ENCODE data around the gene RXFP1.

The RXFP1 gene

GRCh38 chr4:158521484-158522088 is at the start of gene RXFP1:
Gene RXFP1 (plus strand): TSS chr4:158521882. CDS start chr4:158521977, 95 bp downstream.
- DNase-seq (ENCODE audit: low spot score) (no peak), ATAC-seq (ENCODE audit: low read depth) (no peak)
- peaks cover 13% of the 10 kb centered on the region for H3K4me1 ChIP-seq (ENCODE audit: insufficient read depth, poor library complexity, severe bottlenecking)
- H3K27ac ChIP-seq (ENCODE audit: poor library complexity, severe bottlenecking), result no peak within 1 kb of the TSS
- TF ChIP-seq CTCF (IDR thresholded peaks at IDR 0.05; ENCODE audit: poor library complexity, severe bottlenecking), result no peak
- no peak within 1 kb of the TSS for H3K4me3 ChIP-seq (ENCODE audit: severe bottlenecking)
- H3K27me3 ChIP-seq (ENCODE audit: insufficient read depth, poor library complexity, severe bottlenecking), result no peaks in the 10 kb centered on the region
- no peaks in the 10 kb centered on the region for H3K36me3 ChIP-seq (ENCODE audit: low read depth)
- no peaks in the 10 kb centered on the region for H3K9me3 ChIP-seq (ENCODE audit: severe bottlenecking)

- no peaks in the 10 kb centered on the region for H3K36me3 ChIP-seq (ENCODE audit: low read depth)
Observed at GRCh38 chr4:158481811-158482210, 39.9 kb upstream of the RXFP1 start.

GRCh38 chr4:158484173-158484885 is 37.4 kb upstream of the RXFP1 start:
- no peak for ATAC-seq (ENCODE audit: low read depth)
- no peak for DNase-seq (ENCODE audit: low spot score)
- Histone ChIP-seq H3K9me3 (ENCODE audit: severe bottlenecking) (no peaks in the 10 kb centered on the region), H3K27ac (ENCODE audit: poor library complexity, severe bottlenecking) (no peak overlapping the region), H3K4me1 (ENCODE audit: insufficient read depth, poor library complexity, severe bottlenecking) (no peaks in the 10 kb centered on the region), H3K36me3 (ENCODE audit: low read depth) (no peaks in the 10 kb centered on the region), H3K27me3 (ENCODE audit: insufficient read depth, poor library complexity, severe bottlenecking) (no peaks in the 10 kb centered on the region), H3K4me3 (ENCODE audit: severe bottlenecking) (no peak overlapping the region)
- TF ChIP-seq CTCF (IDR thresholded peaks at IDR 0.05; ENCODE audit: poor library complexity, severe bottlenecking), result no peak

More at GRCh38 chr4:158481811-158482210, 39.9 kb upstream of the RXFP1 start:
- no peaks in the 10 kb centered on the region for H3K27me3 ChIP-seq (ENCODE audit: insufficient read depth, poor library complexity, severe bottlenecking)
- no peak overlapping the region for H3K4me3 ChIP-seq (ENCODE audit: severe bottlenecking)
- no peak overlapping the region for H3K27ac ChIP-seq (ENCODE audit: poor library complexity, severe bottlenecking)
- DNase-seq (ENCODE audit: low spot score) (no peak), ATAC-seq (ENCODE audit: low read depth) (no peak)
- no peaks in the 10 kb centered on the region for H3K9me3 ChIP-seq (ENCODE audit: severe bottlenecking)
- TF ChIP-seq CTCF (IDR thresholded peaks at IDR 0.05; ENCODE audit: poor library complexity, severe bottlenecking), result no peak
- H3K4me1 ChIP-seq (ENCODE audit: insufficient read depth, poor library complexity, severe bottlenecking), result no peaks in the 10 kb centered on the region

DNA sequence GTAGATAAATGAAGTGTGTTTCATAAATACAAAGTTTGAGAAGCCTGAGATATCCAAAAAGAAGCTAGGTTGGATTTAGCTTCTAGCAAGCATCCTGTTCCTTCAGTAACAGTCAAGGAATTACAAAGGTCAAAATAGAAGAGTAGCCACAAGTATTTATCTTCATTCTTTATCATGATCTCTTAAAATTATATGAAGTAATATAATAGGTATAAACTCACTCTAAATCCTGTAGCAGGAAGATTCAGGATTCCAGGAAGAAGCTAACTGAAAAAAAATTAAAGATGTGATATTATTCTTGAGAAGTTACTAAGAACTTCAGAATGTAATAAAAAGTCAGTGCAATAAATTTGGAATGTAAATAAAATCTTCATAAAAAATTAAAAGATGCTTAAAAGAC is 31.1 kb upstream of the RXFP1 start:
- no peaks in the 10 kb centered on the region for H3K27me3 ChIP-seq (ENCODE audit: insufficient read depth, poor library complexity, severe bottlenecking)
- H3K36me3 ChIP-seq (ENCODE audit: low read depth), result no peaks in the 10 kb centered on the region
- TF ChIP-seq CTCF (IDR thresholded peaks at IDR 0.05; ENCODE audit: poor library complexity, severe bottlenecking), result no peak
- no peaks in the 10 kb centered on the region for H3K9me3 ChIP-seq (ENCODE audit: severe bottlenecking)
- DNase-seq (ENCODE audit: low spot score), result no peak
- ATAC-seq (ENCODE audit: low read depth), result no peak
- no peak overlapping the region for H3K27ac ChIP-seq (ENCODE audit: poor library complexity, severe bottlenecking)
- H3K4me1 ChIP-seq (ENCODE audit: insufficient read depth, poor library complexity, severe bottlenecking), result no peaks in the 10 kb centered on the region
- no peak overlapping the region for H3K4me3 ChIP-seq (ENCODE audit: severe bottlenecking)

- DNase-seq (ENCODE audit: low spot score) (no peak), ATAC-seq (ENCODE audit: low read depth) (no peak)
- H3K36me3 ChIP-seq (ENCODE audit: low read depth), result no peaks in the 10 kb centered on the region
- H3K27me3 ChIP-seq (ENCODE audit: insufficient read depth, poor library complexity, severe bottlenecking), result no peaks in the 10 kb centered on the region
- no peaks in the 10 kb centered on the region for H3K9me3 ChIP-seq (ENCODE audit: severe bottlenecking)
- TF ChIP-seq CTCF (IDR thresholded peaks at IDR 0.05; ENCODE audit: poor library complexity, severe bottlenecking), result no peak
- H3K4me1 ChIP-seq (ENCODE audit: insufficient read depth, poor library complexity, severe bottlenecking), result no peaks in the 10 kb centered on the region
- no peak overlapping the region for H3K27ac ChIP-seq (ENCODE audit: poor library complexity, severe bottlenecking)
- H3K4me3 ChIP-seq (ENCODE audit: severe bottlenecking), result no peak overlapping the region
Observed at GRCh38 chr4:158492391-158492790, 29.3 kb upstream of the RXFP1 start.

Data from RWPE2 (cell line).